HepG2 (cell line): Measurements from ENCODE around the gene CMTM3. TPM values are rescaled to one million over a fixed set of nuclear protein-coding genes. Genes with fewer than 3 reads are reported as not detected.

Source experiments
- ATAC-seq: fragments of 200-7000 bp; cut with Tn5 transposase; 3 replicates; pipeline ENCODE4 v1.9.1; 2020; ENCODE audit warnings: mild to moderate bottlenecking, moderate library complexity
- BruUV-seq: library from RNA; stranded (reverse); fragments of 400-500 nt; replicated peaks from 2 replicates; lab custom pipeline; 2021; lab: Mats Ljungman, UMichigan
- CTCF ChIA-PET: fragments of 300-600 bp; formaldehyde crosslinking; extraction: SDS; loops from one replicate; lab custom pipeline; 2021; ENCODE audit warnings: low total read pairs, inconsistent platforms, low intra/inter-chr PET ratio; lab: Yijun Ruan, JAX
- POLR2A ChIA-PET: fragments of 350-600 bp; sonication (Branson Sonifier 250); formaldehyde crosslinking; loops from one replicate; lab custom pipeline; 2020; ENCODE audit warnings: antibody characterized with exemption, inconsistent platforms; lab: Yijun Ruan, JAX
- DNase-seq: peaks from one replicate; pipeline ENCODE4 v3.0.0-alpha.2; 2015; ENCODE audit warnings: low spot score
- FAIRE-seq: peaks from 3 replicates; lab custom pipeline; 2011; peaks lifted over from hg19 to GRCh38; lab: Jason Lieb, UNC
- H2AFZ ChIP-seq: one replicate; pipeline ENCODE4 v1.6.1; 2011; ENCODE audit warnings: low read length, inconsistent platforms
- H3K27ac ChIP-seq: fragments of 300-600 bp; 3 replicates; pipeline ENCODE4 v1.8.0; 2011; ENCODE audit warnings: mixed run types, mild to moderate bottlenecking, mixed read lengths, low read length, inconsistent platforms; ENCODE audit not compliant: insufficient read depth; ENCODE audit errors: extremely low read length
- H3K27me3 ChIP-seq, 2 experiments: fragments of 200-600 bp in 1 of 2; 2 replicates in 1 of 2; 3 replicates in 1 of 2; pipeline versions ENCODE4 v1.6.0 to v1.8.0; 2011; ENCODE audit warnings: low read length in 2 of 2, mild to moderate bottlenecking in 2 of 2, moderate library complexity in 2 of 2, inconsistent platforms in 1 of 2; ENCODE audit not compliant: insufficient read depth in 2 of 2, control insufficient read depth in 1 of 2
- H3K36me3 ChIP-seq, 2 experiments: fragments of 200-600 bp in 1 of 2; replicated peaks in 1 of 2; 2 replicates in 1 of 2; 3 replicates in 1 of 2; pipeline versions ENCODE4 v1.5.1 to v1.8.0; 2011; ENCODE audit warnings: low read length in 2 of 2, inconsistent platforms in 1 of 2; ENCODE audit not compliant: insufficient read depth in 2 of 2, control insufficient read depth in 1 of 2
- H3K4me1 ChIP-seq: 2 replicates; pipeline ENCODE4 v1.5.1; 2012; ENCODE audit warnings: low read length, inconsistent platforms; ENCODE audit not compliant: insufficient read depth
- H3K4me2 ChIP-seq: 2 replicates; pipeline ENCODE4 v1.6.0; 2011; ENCODE audit warnings: low read depth, low read length, inconsistent platforms
- H3K4me3 ChIP-seq, 3 experiments: fragments of 200-600 bp in 1 of 3; sonication (generic), shearing (Covaris generic) in 1 of 3; replicated peaks in 1 of 3; 2 replicates each; pipeline ENCODE4 v1.5.1; 2011 to 2016; ENCODE audit warnings: low read length in 3 of 3, inconsistent platforms in 2 of 3, low read depth in 2 of 3, mild to moderate bottlenecking in 2 of 3, control low read depth in 1 of 3, mixed read lengths in 1 of 3; ENCODE audit not compliant: insufficient read depth in 1 of 3
- H3K79me2 ChIP-seq: one replicate; pipeline ENCODE4 v1.6.1; 2011; ENCODE audit warnings: low read length, inconsistent platforms; ENCODE audit not compliant: insufficient read depth
- H3K9ac ChIP-seq: 2 replicates; pipeline ENCODE4 v1.6.0; 2011; ENCODE audit warnings: mild to moderate bottlenecking, low read depth, low read length, inconsistent platforms; ENCODE audit not compliant: insufficient read depth
- H3K9me3 ChIP-seq: 2 replicates; pipeline ENCODE4 v1.5.1; 2012; ENCODE audit warnings: mild to moderate bottlenecking, low read length
- H4K20me1 ChIP-seq: 2 replicates; pipeline ENCODE4 v1.6.0; 2011; ENCODE audit warnings: inconsistent platforms, mild to moderate bottlenecking, low read length, moderate library complexity; ENCODE audit not compliant: insufficient read depth
- E2F2 ChIP-seq: sonication (generic); formaldehyde crosslinking; IDR thresholded peaks from 2 replicates; pipeline ENCODE4 v1.4.0; 2020; ENCODE audit warnings: missing genetic modification reagents, borderline replicate concordance
- EEA1 ChIP-seq: sonication (generic); formaldehyde crosslinking; IDR thresholded peaks from 2 replicates; pipeline ENCODE4 v1.5.1; 2020; ENCODE audit warnings: mild to moderate bottlenecking, missing genetic modification reagents, borderline replicate concordance
- FOXK1 ChIP-seq: sonication (generic); formaldehyde crosslinking; IDR thresholded peaks from 2 replicates; pipeline ENCODE4 v1.4.0; 2020; ENCODE audit warnings: low read depth, missing genetic modification reagents, borderline replicate concordance
- HNF1B ChIP-seq: sonication (generic); formaldehyde crosslinking; IDR thresholded peaks from 2 replicates; pipeline ENCODE4 v1.5.1; 2020; ENCODE audit warnings: mild to moderate bottlenecking, moderate library complexity, missing genetic modification reagents
- KLF11 ChIP-seq: IDR thresholded peaks from 2 replicates; pipeline ENCODE4 v1.6.1; 2016; ENCODE audit warnings: missing compliant biosample characterization
- MBD4 ChIP-seq: IDR thresholded peaks from 2 replicates; pipeline ENCODE4 v1.6.1; 2012; ENCODE audit warnings: low read length, inconsistent platforms, borderline replicate concordance
- MIXL1 ChIP-seq: IDR thresholded peaks from 2 replicates; pipeline ENCODE4 v1.6.1; 2016
- NPAS2 ChIP-seq: sonication (generic); formaldehyde crosslinking; IDR thresholded peaks from 2 replicates; pipeline ENCODE4 v1.8.0; 2022; ENCODE audit warnings: mild to moderate bottlenecking, missing genetic modification reagents, borderline replicate concordance
- ONECUT2 ChIP-seq: sonication (generic); formaldehyde crosslinking; IDR thresholded peaks from 2 replicates; pipeline ENCODE4 v1.4.0; 2020; ENCODE audit warnings: missing genetic modification reagents
- PCBP1 ChIP-seq: fragments of 200-400 bp; formaldehyde crosslinking; IDR thresholded peaks from 2 replicates; pipeline ENCODE4 v1.6.1; 2017; ENCODE audit warnings: mild to moderate bottlenecking, low read depth, low read length, borderline replicate concordance
- ZEB1 ChIP-seq: IDR thresholded peaks from 2 replicates; pipeline ENCODE4 v1.6.1; 2012; ENCODE audit warnings: mild to moderate bottlenecking, low read depth, inconsistent platforms; ENCODE audit not compliant: insufficient replicate concordance
- ZNF18 ChIP-seq: sonication (generic); formaldehyde crosslinking; IDR thresholded peaks from 2 replicates; pipeline ENCODE4 v1.8.0; 2022; ENCODE audit warnings: mild to moderate bottlenecking, missing genetic modification reagents; ENCODE audit not compliant: insufficient replicate concordance
- ZNF362 ChIP-seq: sonication (generic); formaldehyde crosslinking; IDR thresholded peaks from 2 replicates; pipeline ENCODE4 v1.4.0; 2020; ENCODE audit warnings: missing genetic modification reagents, mild to moderate bottlenecking, borderline replicate concordance
- ZNF44 ChIP-seq: sonication (generic); formaldehyde crosslinking; IDR thresholded peaks from 2 replicates; pipeline ENCODE4 v1.5.1; 2020; ENCODE audit warnings: mild to moderate bottlenecking, missing genetic modification reagents
- ZNF552 ChIP-seq: sonication (generic); formaldehyde crosslinking; IDR thresholded peaks from 2 replicates; pipeline ENCODE4 v1.9.0; 2022; ENCODE audit warnings: missing genetic modification reagents, mild to moderate bottlenecking, borderline replicate concordance
- ZNF678 ChIP-seq: sonication (generic); formaldehyde crosslinking; IDR thresholded peaks from 2 replicates; pipeline ENCODE4 v1.4.0; 2020; ENCODE audit warnings: mild to moderate bottlenecking, missing genetic modification reagents
- WGBS: methylation state at CpG from one replicate; pipeline ENCODE4 v1.1.6; 2017; ENCODE audit warnings: low lambda C conversion rate; 5-methylcytosine and 5-hydroxymethylcytosine counted together
- in situ Hi-C: cut with HindIII; loops from 2 replicates; pipeline ENCODE4 v1.10.0; 2017; ENCODE audit warnings: low pct_unique_long_range_greater_than_20kb; ENCODE audit not compliant: extremely low pct_ligation_motif_present
- intact Hi-C: fragments of 100-400 bp; cut with micrococcal nuclease; formaldehyde crosslinking; loops from one replicate; pipeline ENCODE4 v1.10.0; 2022; ENCODE audit not compliant: unreplicated experiment
- polyA plus RNA-seq, 8 experiments: library from polyadenylated mRNA; depleted of rRNA in 3 of 8; stranded (reverse) in 7 of 8; unstranded in 1 of 8; fragments of >200 nt; fragmentation: Illumina TruSeq in 4 of 8; extraction: Trizol in 4 of 8; gene quantifications; 2 replicates each; pipeline versions ENCODE4 v1.2.1 to v1.2.3, GENCODE V29; 2011 to 2016; ENCODE audit warnings: low read depth in 4 of 8, missing spikeins in 1 of 8, mixed read lengths in 1 of 8; ENCODE audit not compliant: insufficient read depth in 1 of 8
- total RNA-seq, 5 experiments: library from RNA; depleted of rRNA; stranded (reverse); fragments of >200 nt; fragmentation: Illumina TruSeq; extraction: Trizol; gene quantifications; 2 replicates each; pipeline ENCODE4 v1.2.3, GENCODE V29; 2016; ENCODE audit warnings: low read depth in 1 of 5

The CMTM3 gene
- total and polyA plus RNA-seq, 2 of the 13 experiments (the other 11 are each of a cell fraction or from before 2014, with no cell fraction given) = 29.2 to 48.7 TPM

- Histone ChIP-seq H3K79me2 (peaks cover 3% of the 10 kb centered on the region), H3K27me3 (no peaks in the 10 kb centered on the region), H2AFZ (no peak overlapping the region), H3K9me3 (no peaks in the 10 kb centered on the region), H3K4me3 (no peak overlapping the region), H3K4me1 (peaks cover 19% of the 10 kb centered on the region), H3K9ac (no peak overlapping the region), H4K20me1 (0 out of 2 replicates have a peak, but pooled peaks cover 2% of the 10 kb centered on the region), H3K27ac (no peak overlapping the region), H3K36me3 (peaks cover 6 to 46% of the 10 kb centered on the region in 2 experiments; a peak in 4 of 5 replicates), H3K4me2 (no peak overlapping the region)
- FAIRE-seq (no peak), ATAC-seq (no peak), DNase-seq (no peak)
- CTCF ChIA-PET = no interaction called here
- TF ChIP-seq HNF1B (CRISPR knock-in tag) = no peak
- TF ChIP-seq ZNF552 = no peak
- TF ChIP-seq E2F2 = no peak
- no peak for TF ChIP-seq ZNF44 (CRISPR knock-in tag)
- no peak for TF ChIP-seq KLF11
- TF ChIP-seq EEA1 (CRISPR knock-in tag) = no peak
- TF ChIP-seq MBD4 = no peak
- TF ChIP-seq ZNF678 (CRISPR knock-in tag) = no peak
- TF ChIP-seq FOXK1 (CRISPR knock-in tag) = no peak
- TF ChIP-seq ZNF18 = no peak
- no peak for TF ChIP-seq MIXL1
- no peak for TF ChIP-seq ZNF362 (CRISPR knock-in tag)
- no peak for TF ChIP-seq ONECUT2 (CRISPR knock-in tag)
- no peak for TF ChIP-seq ZEB1
- no peak for TF ChIP-seq NPAS2 (CRISPR knock-in tag)
- TF ChIP-seq PCBP1 = no peak
- in situ Hi-C loops (no loop called here), intact Hi-C loops (no loop called here)
- POLR2A ChIA-PET = interaction anchor here (2.9 kb wide), 1 partner anchor 9 kb away, joined by 18 read pairs; the partner anchor contains the start of gene CKLF
- BruUV-seq = no TSS peak
- WGBS = 97% methylated on average over 3 of the region's 3 CpGs
Observed at GRCh38 chr16:66561381-66562080, 43.0 kb upstream of the CMTM3 start.
